ENCODE measurements around the gene CAPS2. TPM values are rescaled to one million over a fixed set of nuclear protein-coding genes. Genes with fewer than 3 reads are reported as not detected.

The CAPS2 gene
- total and polyA plus RNA-seq, 9 of the 15 experiments (the other 6 are each of a cell fraction or from before 2014, with no cell fraction given): 0.10 to 0.82 (median 0.47) TPM; not detected in 1

- Histone ChIP-seq H3K4me3 (no peak overlapping the region), H3K9me3 (replicated peaks; ENCODE audit: control insufficient read depth, insufficient read depth, low read depth, low read length) (no peaks in the 10 kb centered on the region), H3K4me1 (replicated peaks in 1 of 2; ENCODE audit: control insufficient read depth in 2 of 2, insufficient read depth in 2 of 2, low read length in 2 of 2) (peaks cover 0 to 7% of the 10 kb centered on the region in 2 experiments; a peak in 1 of 5 replicates), H3K27ac (ENCODE audit: extremely low read depth, low read depth, low read length) (no peak overlapping the region), H2AFZ (ENCODE audit: low read depth, low read length) (no peak overlapping the region), H3K4me2 (ENCODE audit: insufficient read depth, low read length) (no peak overlapping the region), H3K36me3 (ENCODE audit: control insufficient read depth, insufficient read depth, low read length) (no peaks in the 10 kb centered on the region), H4K20me1 (replicated peaks; ENCODE audit: control insufficient read depth, insufficient read depth, low read length) (no peaks in the 10 kb centered on the region), H3K79me2 (ENCODE audit: control insufficient read depth, insufficient read depth, low read length) (no peaks in the 10 kb centered on the region), H3K9ac (ENCODE audit: insufficient read depth in 1 of 2, low read depth in 2 of 2, low read length in 2 of 2) (no peak overlapping the region), H3K9me1 (ENCODE audit: control insufficient read depth, insufficient read depth, low read length) (no peaks in the 10 kb centered on the region), H3K27me3 (ENCODE audit: control insufficient read depth in 2 of 2, insufficient read depth in 2 of 2, low read length in 2 of 2) (no peaks in the 10 kb centered on the region)
- ChIA-PET POLR2A (no interaction called here), CTCF (ENCODE audit: low intra/inter-chr PET ratio) (no interaction called here)
- intact Hi-C loops (cut with micrococcal nuclease): no loop called here
- no peak for FAIRE-seq
- no peak for DNase-seq (ENCODE audit: extremely low read depth in 1 of 4, low spot score in 3 of 4)
- BruUV-seq (replicated peaks): no TSS peak
- in situ Hi-C loops (cut with MboI): no loop called here
- no peak for TF ChIP-seq RBBP5 (IDR thresholded peaks at IDR 0.05; ENCODE audit: borderline replicate concordance, insufficient read depth, low read length, poor library complexity, severe bottlenecking)
- TF ChIP-seq TCF3 (CRISPR knock-in tag; IDR thresholded peaks at IDR 0.05): no peak
- TF ChIP-seq ZNF785 (CRISPR knock-in tag; IDR thresholded peaks at IDR 0.05): no peak
- TF ChIP-seq ZNF143 (CRISPR knock-in tag; IDR thresholded peaks at IDR 0.05): no peak
- ATAC-seq: no peak
These were observed 27.3 kb downstream of the CAPS2 start for GRCh38 chr12:75302781-75303180.

- POLR2A ChIA-PET: interaction anchor here (0.6 kb wide), 1 partner anchor 8 kb away, joined by 3 read pairs; no protein-coding TSS in a partner anchor
- Histone ChIP-seq H3K9me3 (replicated peaks; ENCODE audit: control insufficient read depth, insufficient read depth, low read depth, low read length) (no peaks in the 10 kb centered on the region), H2AFZ (ENCODE audit: low read depth, low read length) (no peak overlapping the region), H3K36me3 (ENCODE audit: control insufficient read depth, insufficient read depth, low read length) (no peaks in the 10 kb centered on the region), H3K27ac (ENCODE audit: extremely low read depth, low read depth, low read length) (no peak overlapping the region), H3K79me2 (ENCODE audit: control insufficient read depth, insufficient read depth, low read length) (no peaks in the 10 kb centered on the region), H3K9ac (ENCODE audit: insufficient read depth in 1 of 2, low read depth in 2 of 2, low read length in 2 of 2) (no peak overlapping the region), H3K4me2 (ENCODE audit: insufficient read depth, low read length) (no peak overlapping the region), H3K27me3 (ENCODE audit: control insufficient read depth in 2 of 2, insufficient read depth in 2 of 2, low read length in 2 of 2) (no peaks in the 10 kb centered on the region), H4K20me1 (replicated peaks; ENCODE audit: control insufficient read depth, insufficient read depth, low read length) (no peaks in the 10 kb centered on the region), H3K4me1 (replicated peaks in 1 of 2; ENCODE audit: control insufficient read depth in 2 of 2, insufficient read depth in 2 of 2, low read length in 2 of 2) (peaks cover 0 to 7% of the 10 kb centered on the region in 2 experiments; a peak in 1 of 5 replicates), H3K4me3 (no peak overlapping the region), H3K9me1 (ENCODE audit: control insufficient read depth, insufficient read depth, low read length) (no peaks in the 10 kb centered on the region)
- no TSS peak for BruUV-seq (replicated peaks)
- CTCF ChIA-PET (ENCODE audit: low intra/inter-chr PET ratio): no interaction called here
- no peak for FAIRE-seq
- no peak for ATAC-seq
- intact Hi-C loops (cut with micrococcal nuclease): no loop called here
- TF ChIP-seq SIRT6 (IDR thresholded peaks at IDR 0.05; ENCODE audit: low read depth, low read length): no peak
- no peak for TF ChIP-seq HNRNPUL1 (IDR thresholded peaks at IDR 0.05; ENCODE audit: low read length)
- DNase-seq (ENCODE audit: extremely low read depth in 1 of 4, low spot score in 3 of 4): no peak
- in situ Hi-C loops (cut with MboI): no loop called here
- 0% methylated on average over 2 of the region's 2 CpGs for WGBS (ENCODE audit: insufficient coverage, low coverage, missing lambda C conversion rate)
These were observed 27.9 kb downstream of the CAPS2 start for GRCh38 chr12:75302225-75302624.
